Lower lobe of right lung (tissue), 2 donors: ENCODE data around the gene NPTN. TPM values are rescaled to one million over a fixed set of nuclear protein-coding genes. Genes with fewer than 3 reads are reported as not detected.

Experiments
- ATAC-seq, 2 donors: fragments of 200-7000 bp; cut with Tn5 transposase; one replicate each; pipeline ENCODE4 v1.9.1; 2020 to 2022; ENCODE audit warnings: mild to moderate bottlenecking in 2 of 2, moderate library complexity in 2 of 2
- DNase-seq: peaks from one replicate; pipeline ENCODE4 v3.0.0-alpha.2; 2020
- H3K27ac ChIP-seq: fragments of 200-600 bp; one replicate; pipeline ENCODE4 v1.8.0; 2022
- H3K27me3 ChIP-seq: fragments of 200-600 bp; one replicate; pipeline ENCODE4 v1.8.0; 2022; ENCODE audit warnings: low read depth
- H3K36me3 ChIP-seq: fragments of 200-600 bp; one replicate; pipeline ENCODE4 v1.8.0; 2022; ENCODE audit warnings: mild to moderate bottlenecking
- H3K4me1 ChIP-seq: fragments of 200-600 bp; one replicate; pipeline ENCODE4 v1.8.0; 2022
- H3K4me3 ChIP-seq: fragments of 200-600 bp; one replicate; pipeline ENCODE4 v1.8.0; 2022; ENCODE audit warnings: mild to moderate bottlenecking
- H3K9me3 ChIP-seq: fragments of 200-600 bp; one replicate; pipeline ENCODE4 v1.8.0; 2022
- CTCF ChIP-seq: fragments of 200-600 bp; IDR thresholded peaks from one replicate; pipeline ENCODE4 v1.8.0; 2022; ENCODE audit warnings: antibody characterized with exemption, mild to moderate bottlenecking
- intact Hi-C: fragments of 100-400 bp; cut with DNase I; formaldehyde crosslinking; loops from one replicate; pipeline ENCODE4 v1.11.0; 2022
- total RNA-seq: library from RNA; stranded (reverse); fragmentation: NEBNext Ultra II Directional; extraction: Animal tissue kit (Norgen Biotek cat#: 25700); gene quantifications from one replicate; pipeline ENCODE4 v1.2.1, GENCODE V29; 2021
- donor health status: DM: no; HTN: yes; CAD: no; lungs with severe emphysema.

NPTN gene
- total RNA-seq, 1 donor from 2014 or later: 138 TPM

GRCh38 chr15:73573037-73573436 is 60.2 kb downstream of the NPTN start:
- no peak for TF ChIP-seq CTCF
- no peaks in the 10 kb centered on the region for H3K9me3 ChIP-seq
- H3K36me3 ChIP-seq: peaks cover 96% of the 10 kb centered on the region
- no peak overlapping the region for H3K4me3 ChIP-seq
- no peaks in the 10 kb centered on the region for H3K27me3 ChIP-seq
- DNase-seq: no peak
- ATAC-seq: no peak
- H3K27ac ChIP-seq: peak overlapping the region; percentile 12
- intact Hi-C loops: no loop called here
- peaks cover 38% of the 10 kb centered on the region for H3K4me1 ChIP-seq

- no peak overlapping the region for H3K27ac ChIP-seq
- peaks cover 38% of the 10 kb centered on the region for H3K4me1 ChIP-seq
- H3K9me3 ChIP-seq: no peaks in the 10 kb centered on the region
- intact Hi-C loops: no loop called here
- no peak overlapping the region for H3K4me3 ChIP-seq
- peaks cover 97% of the 10 kb centered on the region for H3K36me3 ChIP-seq
- DNase-seq (no peak), ATAC-seq (peak in 1 of 2 donors; percentile 59)
- H3K27me3 ChIP-seq: no peaks in the 10 kb centered on the region
- TF ChIP-seq CTCF: no peak
Measured at GRCh38 chr15:73572296-73572695, 60.9 kb downstream of the NPTN start.

GRCh38 chr15:73571346-73571745 is 61.8 kb downstream of the NPTN start:
- Histone ChIP-seq H3K27ac (no peak overlapping the region), H3K36me3 (peaks cover 97% of the 10 kb centered on the region), H3K27me3 (no peaks in the 10 kb centered on the region), H3K4me3 (no peak overlapping the region), H3K9me3 (no peaks in the 10 kb centered on the region), H3K4me1 (peaks cover 38% of the 10 kb centered on the region)
- intact Hi-C loops: no loop called here
- ATAC-seq (no peak), DNase-seq (no peak)
- TF ChIP-seq CTCF: no peak

GRCh38 chr15:73570355-73571032 is 62.7 kb downstream of the NPTN start:
- H3K4me1 ChIP-seq: peaks cover 38% of the 10 kb centered on the region
- no peak for TF ChIP-seq CTCF
- no peaks in the 10 kb centered on the region for H3K27me3 ChIP-seq
- no peak overlapping the region for H3K4me3 ChIP-seq
- no peak overlapping the region for H3K27ac ChIP-seq
- DNase-seq: no peak
- no peaks in the 10 kb centered on the region for H3K9me3 ChIP-seq
- H3K36me3 ChIP-seq: peaks cover 97% of the 10 kb centered on the region
- ATAC-seq: no peak
- intact Hi-C loops: no loop called here

- H3K27ac ChIP-seq: no peak overlapping the region
- peaks cover 98% of the 10 kb centered on the region for H3K36me3 ChIP-seq
- ATAC-seq (no peak), DNase-seq (no peak)
- TF ChIP-seq CTCF: no peak
- no peaks in the 10 kb centered on the region for H3K27me3 ChIP-seq
- H3K4me1 ChIP-seq: peaks cover 34% of the 10 kb centered on the region
- intact Hi-C loops: no loop called here
- H3K9me3 ChIP-seq: no peaks in the 10 kb centered on the region
- H3K4me3 ChIP-seq: no peak overlapping the region
Measured at GRCh38 chr15:73569361-73569760, 63.8 kb downstream of the NPTN start.
